PC-3 (cell line): Measurements from ENCODE around the gene PTTG2.

ENCODE experiments used
- EZH2 ChIP-seq: fragments of 300-600 bp; sonication (generic); IDR thresholded peaks from one replicate; pipeline ENCODE4 v1.6.1; 2017; ENCODE audit warnings: antibody characterized with exemption, mild to moderate bottlenecking, low read length; ENCODE audit not compliant: unreplicated experiment
- TF ChIP-seq, protein P1 (sequence below): fragments of 300-600 bp; sonication (generic); conservative IDR thresholded peaks from 2 replicates; pipeline ENCODE4 v1.5.1; 2017; ENCODE audit warnings: antibody characterized with exemption, low read depth, mild to moderate bottlenecking, low read length

DNA sequence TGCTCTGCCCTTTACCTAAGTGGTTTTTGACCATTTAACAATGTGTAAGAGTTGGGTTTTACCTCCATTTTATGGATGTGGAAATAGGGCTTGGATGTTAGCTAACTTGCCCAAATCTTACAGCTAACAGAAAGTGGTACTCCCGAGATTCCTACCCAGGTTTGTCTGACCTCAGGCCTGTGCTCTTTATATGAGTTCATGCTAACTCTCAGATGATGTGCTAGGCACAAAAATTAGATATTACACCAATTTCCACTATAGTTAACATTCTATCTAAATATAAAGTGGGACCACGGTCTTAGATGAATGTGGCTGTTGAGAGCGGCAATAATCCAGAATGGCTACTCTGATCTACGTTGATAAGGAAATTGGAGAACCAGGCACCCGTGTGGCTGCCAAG lies at the start of gene PTTG2:
- TF ChIP-seq, protein P1, sequence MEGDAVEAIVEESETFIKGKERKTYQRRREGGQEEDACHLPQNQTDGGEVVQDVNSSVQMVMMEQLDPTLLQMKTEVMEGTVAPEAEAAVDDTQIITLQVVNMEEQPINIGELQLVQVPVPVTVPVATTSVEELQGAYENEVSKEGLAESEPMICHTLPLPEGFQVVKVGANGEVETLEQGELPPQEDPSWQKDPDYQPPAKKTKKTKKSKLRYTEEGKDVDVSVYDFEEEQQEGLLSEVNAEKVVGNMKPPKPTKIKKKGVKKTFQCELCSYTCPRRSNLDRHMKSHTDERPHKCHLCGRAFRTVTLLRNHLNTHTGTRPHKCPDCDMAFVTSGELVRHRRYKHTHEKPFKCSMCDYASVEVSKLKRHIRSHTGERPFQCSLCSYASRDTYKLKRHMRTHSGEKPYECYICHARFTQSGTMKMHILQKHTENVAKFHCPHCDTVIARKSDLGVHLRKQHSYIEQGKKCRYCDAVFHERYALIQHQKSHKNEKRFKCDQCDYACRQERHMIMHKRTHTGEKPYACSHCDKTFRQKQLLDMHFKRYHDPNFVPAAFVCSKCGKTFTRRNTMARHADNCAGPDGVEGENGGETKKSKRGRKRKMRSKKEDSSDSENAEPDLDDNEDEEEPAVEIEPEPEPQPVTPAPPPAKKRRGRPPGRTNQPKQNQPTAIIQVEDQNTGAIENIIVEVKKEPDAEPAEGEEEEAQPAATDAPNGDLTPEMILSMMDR: no peak
- TF ChIP-seq EZH2: no peak
